OCI-LY1 (cell line): ENCODE results near the gene TPPP.

Source experiments
- EZH2 ChIP-seq: fragments of 200-600 bp; sonication (generic), shearing (Covaris generic); IDR thresholded peaks from 2 replicates; pipeline ENCODE4 v1.8.0; 2017; ENCODE audit warnings: borderline replicate concordance, mixed run types, mild to moderate bottlenecking, antibody characterized with exemption, low read length, moderate library complexity, mixed read lengths
- TF ChIP-seq, protein P1 (sequence below): fragments of 200-600 bp; sonication (generic), shearing (Covaris generic); IDR thresholded peaks from 2 replicates; pipeline ENCODE4 v1.5.1; 2017; ENCODE audit warnings: mild to moderate bottlenecking, antibody characterized with exemption, low read length, moderate library complexity, mixed read lengths

GRCh38 chr5:619444-619843 lies 73.7 kb downstream of the TPPP start:
- TF ChIP-seq, protein P1, sequence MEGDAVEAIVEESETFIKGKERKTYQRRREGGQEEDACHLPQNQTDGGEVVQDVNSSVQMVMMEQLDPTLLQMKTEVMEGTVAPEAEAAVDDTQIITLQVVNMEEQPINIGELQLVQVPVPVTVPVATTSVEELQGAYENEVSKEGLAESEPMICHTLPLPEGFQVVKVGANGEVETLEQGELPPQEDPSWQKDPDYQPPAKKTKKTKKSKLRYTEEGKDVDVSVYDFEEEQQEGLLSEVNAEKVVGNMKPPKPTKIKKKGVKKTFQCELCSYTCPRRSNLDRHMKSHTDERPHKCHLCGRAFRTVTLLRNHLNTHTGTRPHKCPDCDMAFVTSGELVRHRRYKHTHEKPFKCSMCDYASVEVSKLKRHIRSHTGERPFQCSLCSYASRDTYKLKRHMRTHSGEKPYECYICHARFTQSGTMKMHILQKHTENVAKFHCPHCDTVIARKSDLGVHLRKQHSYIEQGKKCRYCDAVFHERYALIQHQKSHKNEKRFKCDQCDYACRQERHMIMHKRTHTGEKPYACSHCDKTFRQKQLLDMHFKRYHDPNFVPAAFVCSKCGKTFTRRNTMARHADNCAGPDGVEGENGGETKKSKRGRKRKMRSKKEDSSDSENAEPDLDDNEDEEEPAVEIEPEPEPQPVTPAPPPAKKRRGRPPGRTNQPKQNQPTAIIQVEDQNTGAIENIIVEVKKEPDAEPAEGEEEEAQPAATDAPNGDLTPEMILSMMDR: no peak
- no peak for TF ChIP-seq EZH2
